Stimulated activated naive CD8-positive, alpha-beta T cell treated with anti-CD3 and anti-CD28 coated beads, Interleukin-15, amount 100 ng/mL, for 72 hours (primary cell): ENCODE measurements around the gene DOCK7.

Source experiments
- ATAC-seq: fragments of 150-1000 bp; cut with Tn5 transposase; 2 replicates; pipeline ENCODE4 v1.10.0; 2021; ENCODE audit warnings: mild to moderate bottlenecking, moderate library complexity
- DNase-seq, 2 donors: peaks; one replicate each; pipeline ENCODE4 v3.0.0; 2021 to 2022
- H3K27ac Mint-ChIP-seq, 2 donors: one replicate each; pipeline ENCODE4 v1.8.0; 2022; ENCODE audit warnings: mild to moderate bottlenecking in 2 of 2, mixed read lengths in 2 of 2, moderate library complexity in 2 of 2
- H3K27me3 Mint-ChIP-seq: one replicate; pipeline ENCODE4 v1.8.0; 2022; ENCODE audit warnings: mixed read lengths
- H3K4me1 Mint-ChIP-seq: one replicate; pipeline ENCODE4 v1.8.0; 2022; ENCODE audit warnings: mild to moderate bottlenecking, mixed read lengths
- H3K4me3 Mint-ChIP-seq, 2 donors: one replicate each; pipeline ENCODE4 v1.8.0; 2022; ENCODE audit warnings: mild to moderate bottlenecking in 2 of 2, mixed read lengths in 2 of 2, moderate library complexity in 1 of 2
- H3K9me3 Mint-ChIP-seq, 2 donors: one replicate each; pipeline ENCODE4 v1.8.0; 2022; ENCODE audit warnings: mixed read lengths in 2 of 2

DOCK7 gene

DNA sequence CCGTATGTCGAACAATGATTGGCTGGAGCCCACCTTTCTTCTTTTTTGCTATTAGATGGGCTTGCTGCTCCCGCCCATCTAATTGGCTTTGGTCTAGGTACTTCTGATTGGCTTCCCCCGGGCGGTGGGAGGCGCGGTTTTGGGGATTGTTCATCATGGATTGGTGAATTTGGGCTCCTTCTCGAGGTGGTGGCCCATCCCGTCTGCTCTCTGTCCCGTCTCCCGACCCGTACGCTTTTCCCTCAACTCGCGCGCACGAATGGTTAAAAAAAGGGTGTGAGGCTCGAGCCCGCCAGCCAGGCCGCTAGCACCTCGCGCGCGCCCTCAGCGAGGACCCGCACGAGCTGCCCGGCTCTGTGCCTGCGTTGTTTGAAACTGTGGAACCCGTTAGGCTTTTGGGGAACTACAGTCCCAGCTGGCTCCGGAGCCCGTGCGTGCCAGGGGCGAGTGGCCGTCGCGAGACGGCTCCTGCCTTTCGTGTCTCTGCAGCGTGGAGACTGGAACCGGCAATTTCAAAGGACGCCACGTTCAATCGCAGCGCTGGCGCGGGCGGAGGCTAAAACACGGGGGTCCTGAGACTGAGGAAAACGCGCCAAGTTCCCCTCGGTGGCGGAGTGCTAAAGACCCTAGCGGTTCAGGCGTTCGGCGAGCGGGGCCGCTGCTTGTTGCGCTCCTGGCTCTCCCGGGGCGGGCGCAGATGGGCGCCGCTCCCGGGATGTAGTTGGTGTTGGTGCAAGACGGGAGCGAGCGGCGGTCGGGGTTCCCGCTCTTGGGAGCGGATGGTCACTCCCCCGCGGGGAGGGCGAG lies 251.5 kb downstream of the DOCK7 start, which contains the start of gene USP1:
TSS of gene USP1 (plus strand) at position 584 of the 807 bp plus-strand sequence. CDS start 2,819 bp downstream, outside the sequence.
- Mint-ChIP-seq H3K4me1 (peaks cover 35% of the 10 kb centered on the region), H3K27ac (peak within 1 kb of the TSS; percentile 100), H3K27me3 (no peaks in the 10 kb centered on the region), H3K9me3 (peaks cover 0 to 4% of the 10 kb centered on the region in 2 donors), H3K4me3 (peak within 1 kb of the TSS; percentile 85 to 96)
- ATAC-seq (peak; percentile 93), DNase-seq (peak; percentile 98 to 99)

DNA sequence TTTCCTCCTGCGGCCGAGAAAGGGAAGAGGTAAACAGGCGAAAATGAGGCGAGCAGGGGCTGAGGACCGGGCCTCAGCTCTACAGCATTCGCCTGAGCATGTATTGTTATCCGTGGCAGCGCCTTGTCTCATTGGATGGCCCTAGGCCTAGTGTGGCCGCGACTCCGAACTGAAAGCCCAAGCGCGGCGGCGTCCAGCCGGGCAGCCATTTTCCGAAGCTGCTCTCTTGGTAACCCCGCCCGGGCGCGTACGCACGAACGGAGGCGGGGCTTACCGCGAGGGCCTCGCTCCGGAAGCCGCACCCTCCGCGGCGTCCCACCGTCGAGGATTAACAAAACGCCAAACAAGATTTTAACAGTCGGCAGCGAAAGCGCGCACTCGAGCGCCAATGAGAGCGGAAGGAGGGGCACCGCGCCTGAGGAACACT lies 252.1 kb downstream of the DOCK7 start:
- H3K4me1 Mint-ChIP-seq: peaks cover 32% of the 10 kb centered on the region
- H3K4me3 Mint-ChIP-seq: peak overlapping the region; percentile 85 to 96
- peaks cover 0 to 4% of the 10 kb centered on the region in 2 donors for H3K9me3 Mint-ChIP-seq
- ATAC-seq: no peak
- peak overlapping the region; percentile 100 for H3K27ac Mint-ChIP-seq
- H3K27me3 Mint-ChIP-seq: no peaks in the 10 kb centered on the region
- peak in 1 of 2 donors; percentile 96 for DNase-seq

- ATAC-seq (no peak), DNase-seq (no peak)
- H3K9me3 Mint-ChIP-seq: peaks cover 0 to 4% of the 10 kb centered on the region in 2 donors
- peak overlapping the region; percentile 100 for H3K27ac Mint-ChIP-seq
- H3K4me1 Mint-ChIP-seq: peaks cover 26% of the 10 kb centered on the region
- no peaks in the 10 kb centered on the region for H3K27me3 Mint-ChIP-seq
- peak overlapping the region; percentile 85 to 96 for H3K4me3 Mint-ChIP-seq
Observed at GRCh38 chr1:62435231-62436038, 252.8 kb downstream of the DOCK7 start.

GRCh38 chr1:62434618-62435001 lies 253.6 kb downstream of the DOCK7 start:
- ATAC-seq: no peak
- no peaks in the 10 kb centered on the region for H3K27me3 Mint-ChIP-seq
- peaks cover 19% of the 10 kb centered on the region for H3K4me1 Mint-ChIP-seq
- H3K4me3 Mint-ChIP-seq: peak overlapping the region in 1 of 2 donors; percentile 85
- no peak for DNase-seq
- H3K9me3 Mint-ChIP-seq: peaks cover 0 to 4% of the 10 kb centered on the region in 2 donors
- H3K27ac Mint-ChIP-seq: no peak overlapping the region

GRCh38 chr1:62433861-62434617 lies 254.1 kb downstream of the DOCK7 start:
- no peak for ATAC-seq
- no peak for DNase-seq
- peak overlapping the region in 1 of 2 donors; percentile 2 for H3K4me3 Mint-ChIP-seq
- no peak overlapping the region for H3K27ac Mint-ChIP-seq
- no peaks in the 10 kb centered on the region for H3K27me3 Mint-ChIP-seq
- H3K4me1 Mint-ChIP-seq: peaks cover 19% of the 10 kb centered on the region
- H3K9me3 Mint-ChIP-seq: peaks cover 0 to 4% of the 10 kb centered on the region in 2 donors

DNA sequence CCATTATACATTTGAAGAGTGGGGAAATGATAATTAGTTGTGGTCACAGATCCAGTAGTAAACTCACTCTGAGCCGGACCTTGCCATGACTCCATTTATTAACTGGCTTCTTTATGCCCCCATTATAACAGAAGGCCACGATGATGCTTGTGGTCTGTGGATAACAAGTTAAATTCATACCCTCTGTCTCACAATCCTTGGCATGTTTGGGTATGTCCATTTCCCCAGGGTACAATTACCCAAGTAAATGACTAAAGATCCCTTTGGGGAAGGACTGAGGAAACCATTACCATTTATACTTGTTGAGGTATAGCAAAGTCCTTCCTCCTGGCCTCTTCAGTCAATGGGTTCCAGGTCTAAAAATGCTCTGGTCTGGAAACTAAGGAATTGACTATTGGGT lies 258.6 kb downstream of the DOCK7 start:
- Mint-ChIP-seq H3K4me1 (no peaks in the 10 kb centered on the region), H3K27me3 (no peaks in the 10 kb centered on the region), H3K9me3 (no peaks in the 10 kb centered on the region), H3K4me3 (no peak overlapping the region), H3K27ac (no peak overlapping the region)
- DNase-seq (no peak), ATAC-seq (no peak)

DNA sequence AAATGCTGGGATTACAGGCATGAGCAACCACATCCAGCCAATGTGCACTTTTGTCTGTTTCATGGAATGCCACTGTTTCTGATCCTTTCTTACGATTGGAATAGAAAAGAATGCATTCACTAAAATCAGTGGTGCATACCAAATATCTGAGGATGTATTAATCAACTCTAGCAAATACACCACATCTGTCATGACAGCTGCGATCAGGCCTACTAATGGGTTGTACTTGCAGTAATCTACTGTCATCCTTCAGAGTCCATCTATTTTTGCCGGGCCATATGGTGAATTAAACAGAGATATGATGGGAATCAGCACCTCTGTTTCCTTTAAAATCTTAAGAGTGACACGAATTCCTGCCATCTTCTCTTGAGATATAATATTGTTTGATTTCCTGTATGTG lies 259.8 kb downstream of the DOCK7 start:
- DNase-seq: no peak
- H3K27me3 Mint-ChIP-seq: no peaks in the 10 kb centered on the region
- no peak overlapping the region for H3K4me3 Mint-ChIP-seq
- no peak for ATAC-seq
- H3K9me3 Mint-ChIP-seq: no peaks in the 10 kb centered on the region
- H3K4me1 Mint-ChIP-seq: no peaks in the 10 kb centered on the region
- no peak overlapping the region for H3K27ac Mint-ChIP-seq

- Mint-ChIP-seq H3K9me3 (no peaks in the 10 kb centered on the region), H3K27ac (peak overlapping the region in 1 of 2 donors; percentile 54), H3K4me3 (no peak overlapping the region), H3K27me3 (no peaks in the 10 kb centered on the region), H3K4me1 (no peaks in the 10 kb centered on the region)
- ATAC-seq (no peak), DNase-seq (no peak)
Observed at GRCh38 chr1:62426794-62427193, 261.4 kb downstream of the DOCK7 start.

DNA sequence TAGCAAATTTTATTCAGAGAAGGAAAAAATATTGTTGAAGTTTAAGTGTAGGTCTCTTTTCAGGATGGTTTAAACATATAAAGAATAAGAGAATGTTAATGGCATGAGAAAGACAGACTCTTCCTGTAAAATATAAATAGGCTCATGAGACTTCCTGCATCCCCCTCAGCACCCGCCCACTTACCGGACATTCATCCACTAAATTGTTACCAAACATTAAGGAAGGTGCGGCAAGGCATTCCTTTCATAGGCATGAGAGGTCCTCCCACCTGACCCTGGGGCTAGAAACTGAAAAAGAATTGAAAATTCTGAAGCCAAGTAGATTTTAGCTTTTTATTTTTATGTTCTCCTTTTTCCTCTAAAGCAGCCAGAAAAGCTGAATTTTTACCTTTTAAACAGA lies 261.9 kb downstream of the DOCK7 start:
- Mint-ChIP-seq H3K4me1 (no peaks in the 10 kb centered on the region), H3K27ac (no peak overlapping the region), H3K4me3 (no peak overlapping the region), H3K9me3 (no peaks in the 10 kb centered on the region), H3K27me3 (no peaks in the 10 kb centered on the region)
- ATAC-seq (no peak), DNase-seq (no peak)

DNA sequence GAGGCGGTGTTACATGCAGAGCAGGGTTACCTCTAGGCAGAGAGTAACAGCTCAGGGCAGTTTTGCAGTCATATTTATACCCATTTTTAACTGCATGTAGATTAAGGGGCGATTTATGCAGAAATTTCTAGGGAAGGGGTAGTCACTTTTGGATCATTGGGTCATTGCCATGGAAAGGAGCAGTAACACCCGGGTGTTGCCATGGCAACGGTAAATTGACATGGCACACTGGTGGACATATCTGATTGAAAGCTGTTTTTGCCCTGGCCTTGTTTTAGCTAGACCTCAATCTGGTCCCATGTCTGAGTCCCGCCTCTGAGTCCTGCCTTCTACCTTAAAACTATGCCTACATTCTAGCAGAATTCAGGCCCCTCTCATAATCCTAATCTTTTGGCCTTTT lies 263.1 kb downstream of the DOCK7 start:
- no peak for ATAC-seq
- H3K4me1 Mint-ChIP-seq: no peaks in the 10 kb centered on the region
- H3K27me3 Mint-ChIP-seq: no peaks in the 10 kb centered on the region

GRCh38 chr1:62424411-62424810 lies 263.8 kb downstream of the DOCK7 start:
- Mint-ChIP-seq H3K27me3 (no peaks in the 10 kb centered on the region), H3K4me1 (no peaks in the 10 kb centered on the region), H3K9me3 (no peaks in the 10 kb centered on the region), H3K27ac (no peak overlapping the region), H3K4me3 (no peak overlapping the region)
- ATAC-seq (no peak), DNase-seq (no peak)

More for the DNA sequence above, 263.1 kb downstream of the DOCK7 start:
- Mint-ChIP-seq H3K27ac (no peak overlapping the region), H3K4me3 (no peak overlapping the region), H3K9me3 (no peaks in the 10 kb centered on the region)
- no peak for DNase-seq

GRCh38 chr1:62423580-62424242 lies 264.5 kb downstream of the DOCK7 start:
- DNase-seq: no peak
- Mint-ChIP-seq H3K4me3 (no peak overlapping the region), H3K4me1 (no peaks in the 10 kb centered on the region), H3K27ac (no peak overlapping the region), H3K9me3 (no peaks in the 10 kb centered on the region), H3K27me3 (no peaks in the 10 kb centered on the region)
- no peak for ATAC-seq

DNA sequence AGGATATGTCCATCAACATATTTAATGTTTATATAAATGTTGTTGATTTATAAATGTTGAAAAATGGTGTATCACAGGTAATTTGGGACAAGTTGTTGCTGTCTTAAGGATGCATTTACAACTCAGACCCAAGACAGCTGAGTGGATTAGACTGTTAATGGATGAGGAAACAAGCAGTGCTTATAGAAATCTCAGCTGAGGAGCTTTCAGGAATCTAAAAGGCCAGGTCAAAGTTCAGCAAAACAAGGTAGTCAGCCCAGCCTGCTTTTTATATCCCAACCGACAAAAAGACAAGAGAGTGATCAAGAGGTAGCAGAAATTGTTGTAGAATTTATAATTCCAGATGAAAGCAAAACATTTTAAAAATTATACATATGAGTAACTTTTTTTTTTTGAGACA lies 268.0 kb downstream of the DOCK7 start:
- Mint-ChIP-seq H3K9me3 (no peaks in the 10 kb centered on the region), H3K27ac (no peak overlapping the region), H3K4me1 (no peaks in the 10 kb centered on the region), H3K4me3 (no peak overlapping the region), H3K27me3 (no peaks in the 10 kb centered on the region)
- no peak for DNase-seq
- no peak for ATAC-seq

DNA sequence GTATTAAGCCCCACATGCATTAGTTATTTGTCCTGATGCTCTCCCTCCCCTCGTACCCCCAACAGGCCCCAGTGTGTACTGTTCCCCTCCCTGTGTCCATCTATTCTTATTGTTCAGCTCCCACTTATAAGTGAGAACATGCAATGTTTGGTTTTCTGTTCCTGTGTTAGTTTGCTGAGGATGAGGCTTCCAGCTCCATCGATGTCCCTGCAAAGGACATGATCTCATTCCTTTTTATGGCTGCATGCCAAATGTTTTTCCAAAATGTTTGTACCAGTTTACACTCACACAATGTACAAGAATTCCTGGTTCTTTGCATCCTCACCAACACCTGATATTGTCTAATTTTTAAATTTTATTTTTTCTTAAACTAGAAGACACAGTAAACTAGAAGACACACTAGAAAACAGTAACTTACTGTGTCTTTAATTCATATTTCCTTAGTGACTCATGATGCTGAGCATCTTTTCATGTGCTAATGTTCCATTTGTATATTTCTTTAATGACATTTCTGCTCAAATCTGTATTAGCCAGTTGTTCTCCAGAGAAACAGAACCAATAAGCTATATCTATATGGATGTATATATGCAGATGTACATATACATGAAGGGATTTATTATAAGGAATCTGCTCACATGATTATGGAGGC lies 270.7 kb downstream of the DOCK7 start:
- Mint-ChIP-seq H3K9me3 (no peaks in the 10 kb centered on the region), H3K4me3 (no peak overlapping the region), H3K27me3 (no peaks in the 10 kb centered on the region), H3K4me1 (no peaks in the 10 kb centered on the region), H3K27ac (no peak overlapping the region)
- ATAC-seq: no peak
- no peak for DNase-seq

- DNase-seq: no peak
- ATAC-seq: no peak
- H3K4me3 Mint-ChIP-seq: no peak overlapping the region
- H3K4me1 Mint-ChIP-seq: no peaks in the 10 kb centered on the region
- no peaks in the 10 kb centered on the region for H3K27me3 Mint-ChIP-seq
- no peak overlapping the region for H3K27ac Mint-ChIP-seq
- H3K9me3 Mint-ChIP-seq: no peaks in the 10 kb centered on the region
Observed at GRCh38 chr1:62415687-62416086, 272.5 kb downstream of the DOCK7 start.
